Transverse colon (tissue), 4 donors: ENCODE results near the gene FHOD1. TPM values are rescaled to one million over a fixed set of nuclear protein-coding genes. Genes with fewer than 3 reads are reported as not detected.

Experiments used
- DNase-seq: peaks from one replicate; pipeline ENCODE4 v3.0.0-alpha.2; 2019
- H3K27ac ChIP-seq, 4 donors: fragments of 200-600 bp; sonication (generic); 2 replicates each; pipeline ENCODE4 v1.5.1; 2016 to 2018; ENCODE audit warnings: inconsistent platforms in 4 of 4
- H3K27me3 ChIP-seq: fragments of 200-600 bp; sonication (generic); 2 replicates; pipeline ENCODE4 v1.5.1; 2017; ENCODE audit warnings: inconsistent platforms
- H3K36me3 ChIP-seq, 4 donors: fragments of 200-600 bp; sonication (generic); 2 replicates each; pipeline ENCODE4 v1.5.1; 2017 to 2019; ENCODE audit warnings: inconsistent platforms in 4 of 4
- H3K4me1 ChIP-seq, 4 donors: fragments of 200-600 bp; sonication (generic); 2 replicates each; pipeline ENCODE4 v1.5.1; 2017 to 2020; ENCODE audit warnings: inconsistent platforms in 4 of 4
- H3K4me3 ChIP-seq, 4 donors: fragments of 200-600 bp; sonication (generic); 1 replicate in 1 of 4; 2 replicates in 3 of 4; pipeline versions ENCODE4 v1.5.1 to v1.6.1; 2017 to 2019; ENCODE audit warnings: inconsistent platforms in 4 of 4
- H3K9me3 ChIP-seq, 2 donors: fragments of 200-600 bp; sonication (generic); 2 replicates each; pipeline ENCODE4 v1.5.1; 2017 to 2019; ENCODE audit warnings: inconsistent platforms in 2 of 2
- CTCF ChIP-seq, 5 experiments: fragments of 200-600 bp in 3 of 5; fragments of 450-650 bp in 2 of 5; sonication (generic) in 3 of 5; IDR thresholded peaks; 1 replicate in 2 of 5; 2 replicates in 3 of 5; pipeline ENCODE4 v1.5.1; 2016 to 2017; ENCODE audit warnings: antibody characterized with exemption in 5 of 5, inconsistent platforms in 3 of 5, mild to moderate bottlenecking in 2 of 5, moderate library complexity in 1 of 5
- EP300 ChIP-seq: sonication (generic); formaldehyde crosslinking; IDR thresholded peaks from one replicate; pipeline ENCODE4 v1.6.1; 2017; ENCODE audit warnings: antibody characterized with exemption, low read depth
- POLR2A ChIP-seq: fragments of 450-650 bp; IDR thresholded peaks from one replicate; pipeline ENCODE4 v1.6.1; 2016; ENCODE audit warnings: antibody characterized with exemption, mild to moderate bottlenecking, moderate library complexity
- POLR2AphosphoS5 ChIP-seq, 3 donors: sonication (generic); formaldehyde crosslinking; IDR thresholded peaks; one replicate each; pipeline ENCODE4 v1.6.1; 2016; ENCODE audit warnings: antibody characterized with exemption in 3 of 3
- WGBS, 2 donors: methylation state at CpG; one replicate each; pipeline ENCODE4 v1.1.5; 2018; ENCODE audit warnings: low coverage in 1 of 2; 5-methylcytosine and 5-hydroxymethylcytosine counted together
- in situ Hi-C, 4 donors: fragments of 200-750 bp; cut with MboI; loops; one replicate each; pipeline versions ENCODE4 v1.15.0 to v1.15.1; 2017; ENCODE audit warnings: low sequenced_read_pairs in 3 of 4, low pct_ligation_motif_present in 1 of 4, low pct_unique_long_range_greater_than_20kb in 1 of 4
- intact Hi-C: fragments of 100-400 bp; cut with DNase I; formaldehyde crosslinking; loops from one replicate; pipeline ENCODE4 v1.15.1; 2023; ENCODE audit warnings: low total_unique reads
- total RNA-seq, 4 donors: library from RNA; depleted of rRNA; stranded (reverse); fragments of >200 nt; gene quantifications; one replicate each; pipeline ENCODE4 v1.1.0, GENCODE V29; 2016

Gene FHOD1
- total RNA-seq, 4 donors from 2014 or later, result 25.1 to 177 (median 33.6) TPM

GRCh38 chr16:67190448-67191399 lies 56.6 kb downstream of the FHOD1 start:
- in situ Hi-C loops (no loop called here), intact Hi-C loops (no loop called here)
- Histone ChIP-seq H3K9me3 (no peaks in the 10 kb centered on the region), H3K36me3 (peaks cover 0 to 11% (median 5%) of the 10 kb centered on the region in 4 donors), H3K4me1 (peaks cover 11 to 26% (median 20%) of the 10 kb centered on the region in 4 donors), H3K27me3 (no peaks in the 10 kb centered on the region), H3K4me3 (no peak overlapping the region), H3K27ac (no peak overlapping the region)
- TF ChIP-seq CTCF (IDR thresholded peaks at IDR 0.05) (no peak), EP300 (no peak), POLR2AphosphoS5 (IDR thresholded peaks at IDR 0.05) (no peak), POLR2A (no peak)
- DNase-seq, result no peak
- 73 to 81% methylated on average over 3 to 13 of the region's 13 CpGs for WGBS, 2 donors

DNA sequence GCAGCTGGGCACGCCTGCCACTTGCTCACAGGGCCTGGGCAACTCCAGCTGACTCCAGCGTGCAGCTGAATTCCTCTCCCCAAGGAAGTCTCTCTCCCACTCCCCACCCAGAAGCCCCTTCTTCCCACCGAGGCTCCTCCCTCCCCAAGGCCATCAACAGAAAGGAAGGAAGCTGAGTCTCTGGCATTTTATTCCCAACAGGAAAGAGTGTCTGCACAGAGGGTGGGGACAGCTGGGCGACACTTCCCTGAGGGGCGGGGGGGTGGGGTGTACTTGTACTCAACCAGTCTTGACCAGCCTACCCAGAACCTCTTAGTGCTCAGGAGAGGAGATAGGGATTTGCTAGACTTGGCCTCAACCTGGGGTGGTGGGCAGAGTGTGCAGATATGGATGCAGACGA lies 57.2 kb downstream of the FHOD1 start, which contains the start of gene EXOC3L1:
TSS of gene EXOC3L1 (minus strand) at position 96 of the 400 bp plus-strand sequence. CDS start 460 bp downstream, outside the sequence.
- TF ChIP-seq EP300 (no peak), POLR2A (no peak), POLR2AphosphoS5 (IDR thresholded peaks at IDR 0.05) (no peak), CTCF (IDR thresholded peaks at IDR 0.05) (no peak)
- peaks cover 14 to 33% (median 26%) of the 10 kb centered on the region in 4 donors for H3K4me1 ChIP-seq
- in situ Hi-C loops, result no loop called here
- 54% methylated on average over 6 of the region's 6 CpGs; no CpG with 5 or more reads in 1 of the 2 donors for WGBS, 2 donors
- H3K4me3 ChIP-seq, result no peak within 1 kb of the TSS
- peaks cover 0 to 5% (median 2%) of the 10 kb centered on the region in 4 donors for H3K36me3 ChIP-seq
- no peak within 1 kb of the TSS for H3K27ac ChIP-seq
- no peaks in the 10 kb centered on the region for H3K9me3 ChIP-seq
- no peaks in the 10 kb centered on the region for H3K27me3 ChIP-seq
- intact Hi-C loops, result no loop called here
- no peak for DNase-seq

DNA sequence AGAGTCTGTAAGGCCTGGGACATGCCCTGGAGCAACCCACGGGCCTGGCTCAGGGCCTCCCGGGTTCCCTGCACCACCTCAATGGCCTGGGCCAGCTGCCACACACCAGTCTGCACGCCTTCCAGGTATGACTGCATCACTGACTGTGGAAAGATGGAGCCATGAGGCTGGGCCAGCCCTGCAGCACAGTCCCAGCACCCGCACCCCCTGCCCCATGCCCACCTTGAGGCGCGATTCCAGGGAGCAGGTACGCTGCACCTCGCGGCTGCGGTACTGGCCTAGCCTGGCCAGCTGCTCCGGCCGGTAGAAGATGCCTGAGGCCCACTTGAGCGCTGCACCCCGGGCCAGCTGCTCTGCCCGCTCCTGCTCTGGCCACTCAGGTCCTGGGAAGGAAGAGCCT lies 58.5 kb downstream of the FHOD1 start:
- Histone ChIP-seq H3K9me3 (no peaks in the 10 kb centered on the region), H3K4me1 (peaks cover 21 to 37% (median 33%) of the 10 kb centered on the region in 4 donors), H3K36me3 (no peaks in the 10 kb centered on the region), H3K4me3 (no peak overlapping the region), H3K27ac (no peak overlapping the region), H3K27me3 (no peaks in the 10 kb centered on the region)
- in situ Hi-C loops (no loop called here), intact Hi-C loops (no loop called here)
- no peak for DNase-seq
- TF ChIP-seq POLR2A (no peak), EP300 (no peak), CTCF (IDR thresholded peaks at IDR 0.05) (no peak), POLR2AphosphoS5 (IDR thresholded peaks at IDR 0.05) (no peak)
- WGBS, 2 donors, result 91% methylated on average over 15 of the region's 15 CpGs; no CpG with 5 or more reads in 1 of the 2 donors

- DNase-seq, result no peak
- intact Hi-C loops (no loop called here), in situ Hi-C loops (no loop called here)
- Histone ChIP-seq H3K4me1 (peaks cover 17 to 33% (median 29%) of the 10 kb centered on the region in 4 donors), H3K9me3 (no peaks in the 10 kb centered on the region), H3K27me3 (no peaks in the 10 kb centered on the region), H3K36me3 (no peaks in the 10 kb centered on the region), H3K4me3 (no peak overlapping the region), H3K27ac (no peak overlapping the region)
- TF ChIP-seq EP300 (no peak), CTCF (IDR thresholded peaks at IDR 0.05) (no peak), POLR2A (no peak), POLR2AphosphoS5 (IDR thresholded peaks at IDR 0.05) (no peak)
- WGBS, 2 donors, result 79% methylated on average over 4 of the region's 4 CpGs; no CpG with 5 or more reads in 1 of the 2 donors
Measured at GRCh38 chr16:67188323-67188722, 59.0 kb downstream of the FHOD1 start.
